ENCODE measurements around the gene NF2.

DNA sequence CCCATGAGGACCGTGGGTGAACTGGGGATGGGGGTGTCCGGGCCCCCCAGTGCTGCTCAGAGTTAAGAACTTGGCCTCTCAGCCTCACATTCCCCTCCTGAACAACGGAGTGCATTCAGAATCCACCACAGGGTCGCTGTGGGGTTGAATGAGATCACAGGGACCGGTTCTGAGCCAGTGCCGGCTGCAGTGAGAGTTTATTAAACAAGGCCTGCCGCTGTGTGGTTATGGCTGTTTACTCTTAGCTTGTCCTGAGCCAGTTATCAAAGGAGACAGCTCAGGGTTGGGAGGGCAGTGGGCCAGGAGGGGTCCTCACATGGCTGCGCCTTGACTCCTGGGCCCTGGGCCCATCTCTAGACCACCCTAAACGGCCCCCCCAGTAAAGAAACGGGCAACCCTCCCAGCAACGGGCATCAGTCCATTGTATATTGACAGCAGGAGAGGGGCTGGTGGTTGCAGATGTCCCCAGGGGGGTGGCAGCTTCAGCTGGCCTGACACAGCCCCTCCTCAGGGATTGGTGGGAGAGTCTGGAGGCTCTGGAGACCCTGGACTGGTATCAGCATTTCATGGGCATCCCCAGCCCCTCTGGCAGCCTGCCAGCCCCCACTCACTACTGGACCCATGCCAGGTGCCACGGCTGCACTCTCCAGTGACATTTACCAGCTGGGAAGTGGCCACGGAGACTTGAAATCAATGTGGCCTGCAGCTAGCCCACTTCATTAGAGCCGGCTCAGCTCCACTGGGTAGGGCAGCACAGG lies 101.3 kb downstream of the NF2 start:
- no peak for TF ChIP-seq EZH2 (IDR thresholded peaks at IDR 0.05; ENCODE audit: borderline replicate concordance, control insufficient read depth, low read depth, low read length)
- TF ChIP-seq NFIC (IDR thresholded peaks at IDR 0.05; ENCODE audit: low read depth, low read length), result no peak
- no peak for TF ChIP-seq ESRRA (IDR thresholded peaks at IDR 0.05; ENCODE audit: low read length)
- TF ChIP-seq, protein P1, sequence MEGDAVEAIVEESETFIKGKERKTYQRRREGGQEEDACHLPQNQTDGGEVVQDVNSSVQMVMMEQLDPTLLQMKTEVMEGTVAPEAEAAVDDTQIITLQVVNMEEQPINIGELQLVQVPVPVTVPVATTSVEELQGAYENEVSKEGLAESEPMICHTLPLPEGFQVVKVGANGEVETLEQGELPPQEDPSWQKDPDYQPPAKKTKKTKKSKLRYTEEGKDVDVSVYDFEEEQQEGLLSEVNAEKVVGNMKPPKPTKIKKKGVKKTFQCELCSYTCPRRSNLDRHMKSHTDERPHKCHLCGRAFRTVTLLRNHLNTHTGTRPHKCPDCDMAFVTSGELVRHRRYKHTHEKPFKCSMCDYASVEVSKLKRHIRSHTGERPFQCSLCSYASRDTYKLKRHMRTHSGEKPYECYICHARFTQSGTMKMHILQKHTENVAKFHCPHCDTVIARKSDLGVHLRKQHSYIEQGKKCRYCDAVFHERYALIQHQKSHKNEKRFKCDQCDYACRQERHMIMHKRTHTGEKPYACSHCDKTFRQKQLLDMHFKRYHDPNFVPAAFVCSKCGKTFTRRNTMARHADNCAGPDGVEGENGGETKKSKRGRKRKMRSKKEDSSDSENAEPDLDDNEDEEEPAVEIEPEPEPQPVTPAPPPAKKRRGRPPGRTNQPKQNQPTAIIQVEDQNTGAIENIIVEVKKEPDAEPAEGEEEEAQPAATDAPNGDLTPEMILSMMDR (IDR thresholded peaks at IDR 0.05 in 2 of 3, conservative IDR thresholded peaks at IDR 0.05 in 1 of 3; ENCODE audit: control insufficient read depth in 2 of 3, extremely low read depth in 1 of 3, insufficient read depth in 1 of 3, low read depth in 3 of 3, low read length in 3 of 3), result no peak
- no peak for TF ChIP-seq STAT3 (IDR thresholded peaks at IDR 0.05; ENCODE audit: low read depth, low read length)
- no peak for TF ChIP-seq CREM (IDR thresholded peaks at IDR 0.05; ENCODE audit: low read depth)
- TF ChIP-seq POLR2A (IDR thresholded peaks at IDR 0.05; ENCODE audit: low read depth, low read length), result no peak

Measured in GM12878 (cell line).